Neural cell (in vitro differentiated cells): ENCODE data around the gene SETD4. TPM values are rescaled to one million over a fixed set of nuclear protein-coding genes. Genes with fewer than 3 reads are reported as not detected.

Experiments used
- H2AFZ ChIP-seq: fragments of 200-600, 300-800 bp; sonication (generic), shearing (Covaris generic); 2 replicates; pipeline ENCODE4 v1.6.0; 2014; ENCODE audit warnings: low read depth, mild to moderate bottlenecking, antibody characterized with exemption, low read length, moderate library complexity
- H3F3A ChIP-seq: fragments of 200-600 bp; shearing (Covaris generic); 2 replicates; pipeline ENCODE4 v1.6.1; 2016; ENCODE audit warnings: mild to moderate bottlenecking, moderate library complexity, mixed read lengths, antibody characterized with exemption, low read length; ENCODE audit not compliant: insufficient read depth, poor library complexity, severe bottlenecking
- H3K27ac ChIP-seq: fragments of 200-600, 300-800 bp; sonication (generic), shearing (Covaris generic); 2 replicates; pipeline ENCODE4 v1.5.1; 2014; ENCODE audit warnings: mild to moderate bottlenecking, low read length, moderate library complexity
- H3K27me3 ChIP-seq: fragments of 300-800, 200-600 bp; sonication (generic), shearing (Covaris generic); 2 replicates; pipeline ENCODE4 v1.6.0; 2014; ENCODE audit warnings: mild to moderate bottlenecking, low read depth, low read length, moderate library complexity; ENCODE audit not compliant: insufficient read depth
- H3K36me3 ChIP-seq: fragments of 300-800, 200-600 bp; sonication (generic), shearing (Covaris generic); 2 replicates; pipeline ENCODE4 v1.5.1; 2014; ENCODE audit warnings: mild to moderate bottlenecking, antibody characterized with exemption, low read length, moderate library complexity; ENCODE audit not compliant: insufficient read depth
- H3K4me2 ChIP-seq: fragments of 300-800, 200-600 bp; sonication (generic), shearing (Covaris generic); 2 replicates; pipeline ENCODE4 v1.6.0; 2014; ENCODE audit warnings: mild to moderate bottlenecking, low read length
- H3K4me3 ChIP-seq: fragments of 300-800, 200-600 bp; sonication (generic), shearing (Covaris generic); 2 replicates; pipeline ENCODE4 v1.5.1; 2014; ENCODE audit warnings: mild to moderate bottlenecking, low read length, moderate library complexity
- H3K79me2 ChIP-seq: fragments of 200-600 bp; shearing (Covaris generic); replicated peaks from 2 replicates; pipeline ENCODE4 v1.6.0; 2014; ENCODE audit warnings: mild to moderate bottlenecking, low read length, moderate library complexity; ENCODE audit not compliant: insufficient read depth
- H3K9ac ChIP-seq: fragments of 300-800, 200-600 bp; sonication (generic), shearing (Covaris generic); 2 replicates; pipeline ENCODE4 v1.6.1; 2016; ENCODE audit warnings: mild to moderate bottlenecking, low read length, mixed read lengths
- H3K9me2 ChIP-seq: fragments of 200-600 bp; shearing (Covaris generic); 2 replicates; pipeline ENCODE4 v1.6.1; 2016; ENCODE audit warnings: mild to moderate bottlenecking, low read length, mixed read lengths; ENCODE audit not compliant: insufficient read depth
- H3K9me3 ChIP-seq: fragments of 200-600, 300-800 bp; sonication (generic), shearing (Covaris generic); 2 replicates; pipeline ENCODE4 v1.6.1; 2016; ENCODE audit warnings: mild to moderate bottlenecking, mixed run types, low read length, moderate library complexity, mixed read lengths
- H4K20me1 ChIP-seq: fragments of 200-600 bp; shearing (Covaris generic); 2 replicates; pipeline ENCODE4 v1.6.1; 2016; ENCODE audit warnings: mild to moderate bottlenecking, mixed run types; ENCODE audit not compliant: insufficient read depth
- EP300 ChIP-seq: fragments of 450-650 bp; conservative IDR thresholded peaks from 2 replicates; pipeline ENCODE4 v1.6.1; 2014; ENCODE audit warnings: antibody characterized with exemption, mild to moderate bottlenecking, moderate library complexity; ENCODE audit not compliant: poor library complexity, severe bottlenecking
- EZH2 ChIP-seq: fragments of 200-600, 300-800 bp; shearing (Covaris generic), sonication (generic); IDR thresholded peaks from 2 replicates; pipeline ENCODE4 v1.6.1; 2014; ENCODE audit warnings: antibody characterized with exemption, low read length, borderline replicate concordance, mild to moderate bottlenecking; ENCODE audit not compliant: insufficient read depth, poor library complexity, severe bottlenecking
- MXI1 ChIP-seq: fragments of 450-650 bp; conservative IDR thresholded peaks from 2 replicates; pipeline ENCODE4 v1.6.1; 2014; ENCODE audit warnings: antibody characterized with exemption, mild to moderate bottlenecking; ENCODE audit not compliant: poor library complexity, severe bottlenecking
- POLR2AphosphoS5 ChIP-seq: IDR thresholded peaks from 2 replicates; pipeline ENCODE4 v1.6.1; 2012
- RAD21 ChIP-seq: fragments of 450-650 bp; conservative IDR thresholded peaks from 2 replicates; pipeline ENCODE4 v1.6.1; 2014; ENCODE audit warnings: antibody characterized with exemption, mild to moderate bottlenecking, moderate library complexity
- SMC3 ChIP-seq: fragments of 450-650 bp; conservative IDR thresholded peaks from 2 replicates; pipeline ENCODE4 v1.6.1; 2014; ENCODE audit warnings: antibody characterized with exemption, mild to moderate bottlenecking, moderate library complexity; ENCODE audit not compliant: poor library complexity
- TAF1 ChIP-seq: IDR thresholded peaks from 2 replicates; pipeline ENCODE4 v1.6.1; 2012; ENCODE audit warnings: low read depth
- polyA plus RNA-seq: library from polyadenylated mRNA; depleted of rRNA; stranded (reverse); fragments of >200 nt; gene quantifications from 2 replicates; pipeline ENCODE4 v1.2.3, GENCODE V29; 2014
- TF ChIP-seq, protein P1 (sequence below): fragments of 450-650 bp; IDR thresholded peaks from 2 replicates; pipeline ENCODE4 v1.5.1; 2014; ENCODE audit warnings: antibody characterized with exemption, mild to moderate bottlenecking, moderate library complexity; ENCODE audit not compliant: poor library complexity, severe bottlenecking
- TF ChIP-seq, protein P2 (sequence below): IDR thresholded peaks from 2 replicates; pipeline ENCODE4 v1.6.1; 2012; ENCODE audit warnings: borderline replicate concordance

SETD4 gene
- polyA plus RNA-seq, 1 donor from 2014 or later = 64.4 TPM

DNA sequence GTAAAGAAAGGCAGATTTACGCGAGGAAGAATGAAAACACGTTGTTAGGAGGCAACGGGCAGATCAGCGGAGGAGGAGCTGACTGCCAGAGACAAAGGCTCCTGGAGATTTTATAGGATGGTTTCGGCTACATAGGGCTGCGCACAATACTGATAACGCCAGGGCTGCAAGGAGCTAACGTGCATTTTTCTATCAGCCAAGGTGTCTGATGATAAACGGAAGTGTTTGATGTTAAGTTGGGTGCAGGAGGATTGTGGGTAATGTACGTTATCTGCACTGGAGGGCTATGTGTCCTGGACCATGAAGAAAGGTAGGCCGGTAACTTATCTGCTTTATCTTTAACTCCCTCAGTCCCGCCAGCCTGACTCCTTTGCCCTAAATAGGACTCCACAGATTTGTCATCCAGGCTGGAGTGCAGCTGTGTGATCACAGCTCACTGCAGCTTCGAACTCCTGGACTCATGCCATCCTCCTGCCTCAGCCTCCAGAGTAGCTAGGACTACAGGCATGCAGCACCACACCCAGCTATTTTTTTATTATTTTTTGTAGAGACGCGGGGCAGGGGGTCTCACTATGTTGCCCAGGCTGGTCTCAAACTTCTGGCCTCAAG lies 29.6 kb downstream of the SETD4 start:
- Histone ChIP-seq H2AFZ (no peak overlapping the region), H3K9ac (no peak overlapping the region), H3K9me2 (no peaks in the 10 kb centered on the region), H3K27me3 (no peaks in the 10 kb centered on the region), H3K79me2 (no peaks in the 10 kb centered on the region), H4K20me1 (no peaks in the 10 kb centered on the region), H3F3A (no peaks in the 10 kb centered on the region), H3K36me3 (no peaks in the 10 kb centered on the region), H3K4me3 (no peak overlapping the region), H3K9me3 (no peaks in the 10 kb centered on the region), H3K4me2 (no peak overlapping the region), H3K27ac (no peak overlapping the region)
- TF ChIP-seq EP300 (no peak), MXI1 (no peak), RAD21 (no peak), EZH2 (no peak), SMC3 (no peak), POLR2AphosphoS5 (no peak), TAF1 (no peak)
- TF ChIP-seq, protein P1, sequence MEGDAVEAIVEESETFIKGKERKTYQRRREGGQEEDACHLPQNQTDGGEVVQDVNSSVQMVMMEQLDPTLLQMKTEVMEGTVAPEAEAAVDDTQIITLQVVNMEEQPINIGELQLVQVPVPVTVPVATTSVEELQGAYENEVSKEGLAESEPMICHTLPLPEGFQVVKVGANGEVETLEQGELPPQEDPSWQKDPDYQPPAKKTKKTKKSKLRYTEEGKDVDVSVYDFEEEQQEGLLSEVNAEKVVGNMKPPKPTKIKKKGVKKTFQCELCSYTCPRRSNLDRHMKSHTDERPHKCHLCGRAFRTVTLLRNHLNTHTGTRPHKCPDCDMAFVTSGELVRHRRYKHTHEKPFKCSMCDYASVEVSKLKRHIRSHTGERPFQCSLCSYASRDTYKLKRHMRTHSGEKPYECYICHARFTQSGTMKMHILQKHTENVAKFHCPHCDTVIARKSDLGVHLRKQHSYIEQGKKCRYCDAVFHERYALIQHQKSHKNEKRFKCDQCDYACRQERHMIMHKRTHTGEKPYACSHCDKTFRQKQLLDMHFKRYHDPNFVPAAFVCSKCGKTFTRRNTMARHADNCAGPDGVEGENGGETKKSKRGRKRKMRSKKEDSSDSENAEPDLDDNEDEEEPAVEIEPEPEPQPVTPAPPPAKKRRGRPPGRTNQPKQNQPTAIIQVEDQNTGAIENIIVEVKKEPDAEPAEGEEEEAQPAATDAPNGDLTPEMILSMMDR = no peak
- TF ChIP-seq, protein P2, sequence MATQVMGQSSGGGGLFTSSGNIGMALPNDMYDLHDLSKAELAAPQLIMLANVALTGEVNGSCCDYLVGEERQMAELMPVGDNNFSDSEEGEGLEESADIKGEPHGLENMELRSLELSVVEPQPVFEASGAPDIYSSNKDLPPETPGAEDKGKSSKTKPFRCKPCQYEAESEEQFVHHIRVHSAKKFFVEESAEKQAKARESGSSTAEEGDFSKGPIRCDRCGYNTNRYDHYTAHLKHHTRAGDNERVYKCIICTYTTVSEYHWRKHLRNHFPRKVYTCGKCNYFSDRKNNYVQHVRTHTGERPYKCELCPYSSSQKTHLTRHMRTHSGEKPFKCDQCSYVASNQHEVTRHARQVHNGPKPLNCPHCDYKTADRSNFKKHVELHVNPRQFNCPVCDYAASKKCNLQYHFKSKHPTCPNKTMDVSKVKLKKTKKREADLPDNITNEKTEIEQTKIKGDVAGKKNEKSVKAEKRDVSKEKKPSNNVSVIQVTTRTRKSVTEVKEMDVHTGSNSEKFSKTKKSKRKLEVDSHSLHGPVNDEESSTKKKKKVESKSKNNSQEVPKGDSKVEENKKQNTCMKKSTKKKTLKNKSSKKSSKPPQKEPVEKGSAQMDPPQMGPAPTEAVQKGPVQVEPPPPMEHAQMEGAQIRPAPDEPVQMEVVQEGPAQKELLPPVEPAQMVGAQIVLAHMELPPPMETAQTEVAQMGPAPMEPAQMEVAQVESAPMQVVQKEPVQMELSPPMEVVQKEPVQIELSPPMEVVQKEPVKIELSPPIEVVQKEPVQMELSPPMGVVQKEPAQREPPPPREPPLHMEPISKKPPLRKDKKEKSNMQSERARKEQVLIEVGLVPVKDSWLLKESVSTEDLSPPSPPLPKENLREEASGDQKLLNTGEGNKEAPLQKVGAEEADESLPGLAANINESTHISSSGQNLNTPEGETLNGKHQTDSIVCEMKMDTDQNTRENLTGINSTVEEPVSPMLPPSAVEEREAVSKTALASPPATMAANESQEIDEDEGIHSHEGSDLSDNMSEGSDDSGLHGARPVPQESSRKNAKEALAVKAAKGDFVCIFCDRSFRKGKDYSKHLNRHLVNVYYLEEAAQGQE = no peak

DNA sequence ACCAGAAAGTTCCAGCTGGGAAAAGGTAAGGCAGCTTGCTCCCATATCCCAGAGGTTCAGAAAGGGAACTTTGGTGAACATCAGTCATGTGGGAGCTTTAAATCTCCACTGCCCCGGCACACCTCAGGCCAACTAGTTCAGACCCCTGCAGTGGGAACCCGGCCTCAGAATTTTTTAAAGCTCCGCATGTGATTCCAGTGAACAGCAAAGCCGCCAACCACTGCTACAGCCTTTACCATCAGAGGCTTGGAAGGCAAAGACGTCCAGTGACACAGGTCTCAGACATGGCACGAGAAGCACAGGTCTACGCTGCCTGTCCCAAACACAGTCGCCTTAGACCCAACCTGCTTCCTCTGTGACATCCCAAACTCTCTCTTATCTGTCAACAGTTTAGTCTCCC lies 31.0 kb downstream of the SETD4 start:
- Histone ChIP-seq H2AFZ (no peak overlapping the region), H3K79me2 (no peaks in the 10 kb centered on the region), H3K9ac (no peak overlapping the region), H3F3A (no peaks in the 10 kb centered on the region), H3K27me3 (no peaks in the 10 kb centered on the region), H3K9me3 (no peaks in the 10 kb centered on the region), H3K4me3 (no peak overlapping the region), H3K4me2 (no peak overlapping the region), H3K9me2 (no peaks in the 10 kb centered on the region), H3K36me3 (no peaks in the 10 kb centered on the region), H4K20me1 (no peaks in the 10 kb centered on the region), H3K27ac (no peak overlapping the region)
- TF ChIP-seq MXI1 (no peak), EZH2 (no peak), EP300 (no peak), POLR2AphosphoS5 (no peak), RAD21 (no peak), TAF1 (no peak), SMC3 (no peak)
- TF ChIP-seq, protein P2 = no peak
- TF ChIP-seq, protein P1 = no peak
